GM10847 (cell line): Measurements from ENCODE around the gene CAPN11.

Experiments
- POLR2A ChIP-seq: IDR thresholded peaks from 2 replicates; pipeline ENCODE4 v1.6.1; 2011; ENCODE audit not compliant: insufficient read length; ENCODE audit errors: extremely low read depth

The CAPN11 gene

DNA sequence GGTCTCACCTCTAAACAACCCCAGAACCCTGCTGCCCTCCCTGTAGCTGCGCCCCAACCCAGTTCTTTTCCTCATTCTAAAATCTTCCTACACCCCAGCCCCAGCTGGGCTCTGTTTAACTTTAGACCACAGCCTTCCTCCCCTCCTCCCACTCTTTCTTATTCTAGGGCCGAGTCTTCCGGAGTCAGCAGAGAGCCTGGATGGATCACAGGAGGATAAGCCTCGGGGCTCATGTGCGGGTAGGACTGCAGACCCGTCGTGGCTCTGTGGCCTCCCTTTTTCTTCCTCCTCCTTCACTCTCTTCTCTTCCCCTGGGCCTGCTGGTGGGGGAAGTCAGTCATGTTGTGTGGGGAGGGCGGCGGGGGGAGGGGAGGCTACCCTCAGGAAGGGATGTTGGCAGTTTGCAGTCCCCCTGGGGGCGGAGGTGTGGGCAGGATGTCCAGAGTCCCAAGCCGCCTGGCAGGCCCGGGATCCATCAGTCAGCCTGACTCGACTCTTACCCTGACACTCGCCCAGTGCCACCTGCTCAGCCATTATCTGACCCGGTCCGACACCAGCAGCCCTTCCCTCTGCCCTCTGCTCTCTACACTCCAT is 8.1 kb downstream of the CAPN11 start:
- no peak for TF ChIP-seq POLR2A

DNA sequence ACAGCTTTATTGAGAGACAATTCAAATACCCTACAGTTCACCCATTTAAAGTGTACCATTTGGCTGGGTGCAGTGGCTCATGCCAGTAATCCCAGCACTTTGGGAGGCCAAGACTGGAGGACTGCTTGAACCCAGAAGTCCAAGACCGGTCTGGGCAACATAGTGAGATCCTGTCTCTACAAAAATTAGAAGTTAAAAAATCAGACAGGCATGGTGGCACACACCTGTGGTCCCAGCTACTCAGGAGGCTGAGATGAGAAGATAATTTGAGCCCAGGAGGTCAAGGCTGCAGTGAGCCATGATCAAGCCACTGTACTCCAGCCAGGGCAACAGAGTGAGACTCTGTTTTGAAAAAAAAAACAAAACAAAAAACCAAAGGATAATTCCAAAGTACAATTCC is 8.9 kb downstream of the CAPN11 start:
- no peak for TF ChIP-seq POLR2A

DNA sequence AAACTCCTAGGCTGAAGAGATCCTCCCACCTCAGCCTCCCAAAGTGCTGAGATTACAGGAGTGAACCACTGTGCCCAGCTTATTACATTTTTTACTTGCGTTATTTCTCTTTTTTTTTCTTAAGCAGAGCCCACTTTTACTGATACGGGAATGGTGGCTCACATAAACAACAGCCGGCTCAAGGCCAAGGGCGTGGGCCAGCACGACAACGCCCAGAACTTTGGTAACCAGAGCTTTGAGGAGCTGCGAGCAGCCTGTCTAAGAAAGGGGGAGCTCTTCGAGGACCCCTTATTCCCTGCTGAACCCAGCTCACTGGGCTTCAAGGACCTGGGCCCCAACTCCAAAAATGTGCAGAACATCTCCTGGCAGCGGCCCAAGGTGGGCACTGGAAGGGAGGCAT is 10.5 kb downstream of the CAPN11 start:
- TF ChIP-seq POLR2A, result no peak

DNA sequence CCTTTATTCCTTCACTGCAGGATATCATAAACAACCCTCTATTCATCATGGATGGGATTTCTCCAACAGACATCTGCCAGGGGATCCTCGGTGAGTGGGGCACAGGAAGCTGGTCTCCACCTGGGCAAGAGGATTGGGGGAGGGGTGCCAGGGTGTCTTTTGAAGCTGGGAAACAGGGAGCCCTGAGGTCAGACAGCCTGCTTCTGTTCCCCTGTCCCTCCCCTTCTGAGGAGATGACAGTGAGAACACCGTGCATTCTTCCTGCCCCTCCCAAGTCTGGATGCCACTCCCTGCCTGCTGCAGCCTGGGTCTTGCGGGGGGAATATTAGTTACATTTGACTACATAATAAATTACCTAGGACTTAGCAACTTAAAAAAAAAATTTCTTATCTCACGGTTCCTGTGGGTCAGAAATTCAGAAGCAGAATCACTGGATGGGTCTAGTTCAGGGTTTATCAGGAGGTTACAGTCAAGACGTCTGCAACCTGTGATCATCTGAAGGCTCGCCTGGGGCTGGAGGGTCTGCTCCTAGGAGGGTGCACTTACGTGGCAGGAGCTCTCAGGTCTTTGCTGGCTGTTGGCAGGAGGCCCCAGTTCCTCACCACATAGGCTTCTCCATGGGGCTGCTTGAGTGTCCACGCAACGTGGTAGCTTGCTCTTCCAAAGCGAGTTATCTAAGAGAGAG is 11.4 kb downstream of the CAPN11 start:
- TF ChIP-seq POLR2A, result no peak

DNA sequence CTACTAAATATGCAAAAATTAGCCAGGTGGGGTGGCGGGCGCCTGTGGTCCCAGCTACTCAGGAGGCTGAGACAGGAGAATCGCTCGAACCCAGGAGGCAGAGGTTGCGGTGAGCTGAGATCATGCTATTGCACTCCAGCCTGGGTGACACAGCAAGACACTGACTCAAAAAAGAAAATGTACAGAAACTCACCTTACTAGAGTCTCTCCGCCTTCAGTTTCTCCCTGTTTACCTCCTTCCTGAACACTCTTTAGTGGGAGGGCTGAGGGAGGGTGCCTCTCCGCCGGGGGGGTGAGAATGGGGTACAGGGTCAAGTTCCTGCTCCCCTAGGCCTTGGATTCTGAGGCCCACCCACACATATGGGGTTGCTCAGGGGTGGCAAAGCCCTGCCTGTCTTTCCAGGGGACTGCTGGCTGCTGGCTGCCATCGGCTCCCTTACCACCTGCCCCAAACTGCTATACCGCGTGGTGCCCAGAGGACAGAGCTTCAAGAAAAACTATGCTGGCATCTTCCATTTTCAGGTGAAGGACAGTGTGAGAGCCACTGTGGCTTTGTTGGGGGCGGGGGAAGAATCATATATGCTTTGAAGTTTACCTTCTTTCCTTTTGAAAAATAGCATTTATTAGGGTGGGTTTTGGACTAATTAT is 13.4 kb downstream of the CAPN11 start:
- TF ChIP-seq POLR2A, result no peak

DNA sequence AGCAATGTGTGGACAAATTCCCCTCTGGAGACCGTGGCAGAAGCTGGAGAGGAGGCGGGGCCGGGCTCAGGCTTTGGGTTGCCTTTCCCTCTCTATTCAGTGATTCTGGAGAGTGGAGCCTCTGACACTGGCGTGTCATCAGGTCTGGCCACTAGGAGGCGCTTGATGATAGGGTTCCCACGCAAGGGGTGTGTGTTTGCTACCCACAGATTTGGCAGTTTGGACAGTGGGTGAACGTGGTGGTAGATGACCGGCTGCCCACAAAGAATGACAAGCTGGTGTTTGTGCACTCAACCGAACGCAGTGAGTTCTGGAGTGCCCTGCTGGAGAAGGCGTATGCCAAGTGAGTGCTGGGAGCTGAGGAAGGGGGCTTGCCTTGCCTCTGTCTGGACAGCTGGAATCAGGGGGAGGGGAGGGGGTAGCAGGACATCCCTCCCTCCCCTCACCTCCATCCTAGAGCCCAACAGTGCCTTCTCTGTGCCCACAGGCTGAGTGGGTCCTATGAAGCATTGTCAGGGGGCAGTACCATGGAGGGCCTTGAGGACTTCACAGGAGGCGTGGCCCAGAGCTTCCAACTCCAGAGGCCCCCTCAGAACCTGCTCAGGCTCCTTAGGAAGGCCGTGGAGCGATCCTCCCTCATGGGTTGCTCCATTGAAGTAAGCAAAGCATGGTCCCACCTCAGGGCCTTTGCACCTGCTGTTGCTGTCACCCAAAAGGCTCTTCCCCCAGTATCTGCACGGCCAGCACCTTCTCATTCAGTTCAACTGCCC is 14.3 kb downstream of the CAPN11 start:
- TF ChIP-seq POLR2A, result no peak

DNA sequence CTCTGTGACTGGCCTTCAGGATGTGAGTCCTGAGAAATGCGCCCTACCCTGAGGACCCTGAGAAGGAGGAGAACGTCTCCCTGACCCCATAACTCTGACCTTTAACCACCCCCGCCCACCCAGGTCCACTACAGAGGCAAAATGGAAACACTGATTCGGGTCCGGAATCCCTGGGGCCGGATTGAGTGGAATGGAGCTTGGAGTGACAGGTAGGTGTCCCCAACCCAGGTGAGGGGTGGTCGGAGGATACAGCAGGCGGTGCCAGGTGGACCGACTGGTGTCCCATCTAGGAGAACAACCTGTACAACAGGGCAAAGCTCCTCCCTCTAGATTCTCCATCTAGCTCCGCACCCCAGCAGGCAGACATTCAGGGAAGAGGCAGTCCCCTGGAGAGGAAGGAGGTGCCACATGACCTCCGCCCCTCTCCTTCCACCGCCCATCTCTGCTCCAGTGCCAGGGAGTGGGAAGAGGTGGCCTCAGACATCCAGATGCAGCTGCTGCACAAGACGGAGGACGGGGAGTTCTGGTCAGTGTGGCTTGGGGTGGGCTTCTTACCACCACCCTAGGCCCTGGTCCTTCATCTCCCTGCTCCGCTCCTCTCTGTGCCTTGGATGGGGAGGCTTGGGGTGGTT is 17.6 kb downstream of the CAPN11 start:
- no peak for TF ChIP-seq POLR2A

DNA sequence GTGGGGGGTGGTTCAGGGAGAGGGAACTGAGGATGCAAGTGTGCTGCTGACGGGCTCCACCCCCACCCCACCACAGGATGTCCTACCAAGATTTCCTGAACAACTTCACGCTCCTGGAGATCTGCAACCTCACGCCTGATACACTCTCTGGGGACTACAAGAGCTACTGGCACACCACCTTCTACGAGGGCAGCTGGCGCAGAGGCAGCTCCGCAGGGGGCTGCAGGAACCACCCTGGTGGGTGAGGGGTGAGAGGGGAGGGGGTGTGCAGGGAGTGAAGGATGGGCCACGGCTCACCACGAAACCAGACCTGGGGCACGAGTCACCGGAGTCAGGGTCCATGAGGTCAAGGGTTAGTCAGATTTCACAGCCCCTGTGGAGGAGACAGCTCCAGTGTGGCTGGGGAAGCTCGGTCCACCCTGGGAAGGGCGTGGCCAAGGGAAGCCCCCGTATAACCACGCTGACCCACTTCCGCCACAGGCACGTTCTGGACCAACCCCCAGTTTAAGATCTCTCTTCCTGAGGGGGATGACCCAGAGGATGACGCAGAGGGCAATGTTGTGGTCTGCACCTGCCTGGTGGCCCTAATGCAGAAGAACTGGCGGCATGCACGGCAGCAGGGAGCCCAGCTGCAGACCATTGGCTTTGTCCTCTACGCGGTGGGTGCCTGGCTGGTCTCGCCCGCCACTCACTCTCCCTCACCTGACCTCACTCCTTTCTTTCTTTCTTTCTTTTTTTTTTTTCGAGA is 18.3 kb downstream of the CAPN11 start:
- no peak for TF ChIP-seq POLR2A

DNA sequence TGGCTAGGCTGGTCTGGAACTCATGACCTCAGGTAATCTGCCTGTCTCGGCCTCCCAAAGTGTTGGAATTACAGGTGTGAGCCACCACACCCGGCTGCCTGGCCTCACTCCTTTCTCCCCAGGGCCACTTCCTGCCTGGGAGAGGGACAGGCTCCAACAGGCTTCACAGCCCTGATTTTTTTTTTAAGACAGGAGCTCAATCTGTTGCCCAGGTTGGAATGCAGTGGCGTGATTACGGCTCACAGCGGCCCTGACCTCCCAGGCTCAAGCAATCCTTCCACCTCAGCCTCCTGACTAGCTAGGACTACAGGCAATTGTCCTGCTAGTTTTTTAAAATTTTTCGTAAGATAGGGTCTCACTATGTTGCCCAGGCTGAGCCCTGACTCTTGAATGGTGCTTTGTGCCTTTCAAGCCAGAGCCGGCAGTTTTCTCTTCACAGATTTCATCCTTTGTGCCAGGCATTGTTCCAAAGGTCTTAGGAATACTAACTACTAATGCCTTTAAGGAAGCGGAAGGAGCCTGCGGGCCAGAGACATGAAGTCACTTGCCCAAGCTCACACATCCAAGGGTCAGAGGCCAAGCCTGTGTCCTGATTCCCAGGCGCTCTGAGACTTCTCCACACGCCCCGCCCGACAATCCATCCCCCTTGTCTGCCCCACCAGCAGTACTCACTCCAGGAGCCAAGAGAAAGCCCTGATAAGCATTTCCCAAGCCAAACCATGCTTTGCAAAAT is 19.2 kb downstream of the CAPN11 start:
- no peak for TF ChIP-seq POLR2A

DNA sequence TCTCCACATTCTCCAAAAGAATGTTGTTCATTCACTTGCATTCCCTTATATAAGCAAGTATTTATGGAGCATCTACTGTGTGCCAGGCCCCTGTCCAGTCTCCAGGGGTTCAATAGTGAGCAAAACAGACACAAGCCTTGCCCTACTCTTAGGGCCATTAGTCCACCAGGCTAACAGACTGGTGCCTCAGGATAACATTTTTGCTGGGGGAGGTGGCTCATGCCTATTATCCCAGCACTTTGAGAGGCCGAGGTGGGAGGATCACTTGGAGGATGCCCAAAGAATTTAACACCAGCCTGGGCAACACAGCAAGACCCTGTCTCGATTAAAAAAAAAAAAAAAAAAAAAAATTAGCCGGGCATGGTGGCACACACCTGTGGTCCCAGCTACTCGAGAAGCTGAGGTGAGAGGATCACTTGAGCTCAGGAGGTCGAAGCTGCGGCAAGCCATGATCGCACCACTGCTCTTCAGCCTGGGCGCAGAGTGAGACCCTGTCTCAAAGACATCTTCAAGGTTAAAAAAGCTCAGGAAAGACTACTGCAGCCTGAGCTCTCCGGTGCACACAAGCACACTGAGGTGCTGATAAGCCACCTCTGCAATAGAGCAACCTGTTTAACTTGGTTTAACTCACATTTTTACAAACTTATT is 19.9 kb downstream of the CAPN11 start:
- TF ChIP-seq POLR2A, result no peak

DNA sequence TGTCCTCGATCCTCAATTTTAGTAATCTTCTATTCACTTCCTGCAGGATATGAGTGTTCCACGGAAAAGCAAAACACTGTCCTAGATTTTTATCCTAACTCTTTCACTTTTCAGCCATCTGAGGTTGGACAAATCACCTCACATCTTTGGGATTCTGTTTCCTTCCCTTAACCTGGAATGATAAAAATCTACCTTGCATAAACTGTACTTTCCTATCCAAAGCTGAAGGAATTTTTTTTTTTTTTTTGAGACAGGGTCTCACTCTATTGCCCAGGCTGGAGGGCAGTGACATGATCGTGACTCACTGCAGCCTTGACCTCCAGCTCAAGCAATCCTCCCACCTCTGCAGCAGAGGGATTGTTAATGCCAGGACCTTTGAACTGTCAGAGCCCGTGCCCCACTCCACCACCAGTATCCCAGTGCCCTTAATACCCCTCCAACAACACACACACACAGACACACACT is 20.5 kb downstream of the CAPN11 start:
- TF ChIP-seq POLR2A, result no peak

DNA sequence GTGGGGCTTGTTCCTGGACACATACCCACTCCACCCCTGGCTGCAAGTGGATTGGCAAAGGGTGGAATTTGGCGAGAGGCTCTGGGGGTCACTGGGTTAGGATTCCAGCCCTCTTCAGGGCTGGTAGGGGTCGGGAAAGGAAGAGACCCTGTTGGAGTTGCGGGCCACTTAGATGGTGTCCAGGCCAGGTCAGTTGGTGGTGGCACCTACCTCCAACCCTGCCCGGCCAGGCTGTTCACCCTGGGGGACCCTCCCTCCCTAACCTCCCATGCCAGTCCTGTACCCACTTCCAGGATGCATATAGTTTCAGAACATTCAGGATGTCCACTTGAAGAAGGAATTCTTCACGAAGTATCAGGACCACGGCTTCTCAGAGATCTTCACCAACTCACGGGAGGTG is 21.0 kb downstream of the CAPN11 start:
- no peak for TF ChIP-seq POLR2A

DNA sequence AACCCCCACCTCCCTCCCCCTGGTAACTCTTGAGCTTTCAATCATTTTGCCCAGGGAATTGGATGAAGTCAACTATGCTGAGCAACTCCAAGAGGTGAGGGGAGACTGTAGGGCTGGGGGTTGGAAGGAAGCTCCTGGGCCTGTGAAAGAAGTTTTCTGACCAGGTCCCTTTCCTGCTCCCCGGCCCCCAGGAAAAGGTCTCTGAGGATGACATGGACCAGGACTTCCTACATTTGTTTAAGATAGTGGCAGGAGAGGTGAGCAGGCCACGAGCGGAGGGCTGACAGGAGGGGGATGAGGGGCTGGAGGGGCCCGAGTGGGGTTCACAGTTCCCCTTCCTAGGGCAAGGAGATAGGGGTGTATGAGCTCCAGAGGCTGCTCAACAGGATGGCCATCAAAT is 21.8 kb downstream of the CAPN11 start:
- no peak for TF ChIP-seq POLR2A
